Measurements from ENCODE around the gene TMEM184B.

Gene TMEM184B

DNA sequence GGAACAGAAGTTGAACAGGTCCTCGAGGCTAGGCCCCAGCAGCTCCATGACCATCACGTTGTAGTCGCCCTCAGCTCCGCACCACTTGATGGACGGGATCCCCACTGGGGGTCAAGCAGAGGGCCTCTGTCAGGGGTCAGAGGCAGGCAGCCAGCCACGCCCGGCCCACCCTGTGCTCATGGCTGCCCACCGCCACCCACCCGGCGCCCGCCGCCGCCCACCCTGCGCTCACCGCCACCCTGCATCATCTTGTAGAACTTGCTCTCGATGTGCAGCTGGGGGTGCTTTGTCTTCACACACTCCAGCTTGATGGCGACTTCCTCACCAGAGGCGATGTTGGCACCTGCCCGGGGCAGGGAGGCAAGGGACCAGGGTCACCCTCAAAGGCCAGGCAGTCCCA lies 30.1 kb upstream of the TMEM184B start:
- Histone ChIP-seq H3K36me3 (ENCODE audit: control insufficient read depth, insufficient read depth, low read length) (peaks cover 22% of the 10 kb centered on the region), H3K9ac (ENCODE audit: low read length) (no peak overlapping the region), H3K27me3 (ENCODE audit: control insufficient read depth, insufficient read depth, low read length) (no peaks in the 10 kb centered on the region), H3K4me3 (ENCODE audit: low read length) (no peak overlapping the region), H3K9me3 (ENCODE audit: control insufficient read depth, low read length) (no peaks in the 10 kb centered on the region), H3K4me1 (ENCODE audit: control insufficient read depth, insufficient read depth, low read length) (peaks cover 17% of the 10 kb centered on the region)

DNA sequence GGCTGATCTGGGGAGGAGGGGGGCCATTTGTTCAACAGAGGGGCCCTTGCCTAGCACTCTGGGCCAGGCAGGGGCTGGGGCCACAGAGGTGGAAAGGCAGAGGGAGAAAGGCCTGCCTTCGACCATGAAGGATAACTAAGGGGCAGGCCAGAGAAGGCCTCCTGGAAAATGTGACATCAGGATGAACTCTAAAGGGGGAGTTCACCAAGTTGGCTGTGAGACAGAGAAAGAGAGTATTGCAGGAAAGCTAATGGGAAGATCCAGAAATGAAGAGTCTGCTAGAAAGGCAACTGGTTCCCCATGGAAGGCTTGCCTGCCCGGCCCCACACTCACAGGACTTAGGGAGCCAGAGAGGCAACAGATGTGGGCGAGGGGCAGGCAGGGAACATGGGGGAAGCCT lies 28.1 kb upstream of the TMEM184B start:
- Histone ChIP-seq H3K4me3 (ENCODE audit: low read length) (no peak overlapping the region), H3K27me3 (ENCODE audit: control insufficient read depth, insufficient read depth, low read length) (no peaks in the 10 kb centered on the region), H3K4me1 (ENCODE audit: control insufficient read depth, insufficient read depth, low read length) (peaks cover 13% of the 10 kb centered on the region), H3K9ac (ENCODE audit: low read length) (no peak overlapping the region), H3K9me3 (ENCODE audit: control insufficient read depth, low read length) (no peaks in the 10 kb centered on the region), H3K36me3 (ENCODE audit: control insufficient read depth, insufficient read depth, low read length) (peaks cover 36% of the 10 kb centered on the region)

- Histone ChIP-seq H3K4me3 (ENCODE audit: low read length) (no peak overlapping the region), H3K36me3 (ENCODE audit: control insufficient read depth, insufficient read depth, low read length) (peaks cover 41% of the 10 kb centered on the region), H3K9me3 (ENCODE audit: control insufficient read depth, low read length) (no peaks in the 10 kb centered on the region), H3K4me1 (ENCODE audit: control insufficient read depth, insufficient read depth, low read length) (peaks cover 7% of the 10 kb centered on the region), H3K9ac (ENCODE audit: low read length) (no peak overlapping the region), H3K27me3 (ENCODE audit: control insufficient read depth, insufficient read depth, low read length) (no peaks in the 10 kb centered on the region)
Observed at GRCh38 chr22:38300197-38300945, 27.6 kb upstream of the TMEM184B start.

- Histone ChIP-seq H3K36me3 (ENCODE audit: control insufficient read depth, insufficient read depth, low read length) (peaks cover 48% of the 10 kb centered on the region), H3K9ac (ENCODE audit: low read length) (no peak overlapping the region), H3K9me3 (ENCODE audit: control insufficient read depth, low read length) (no peaks in the 10 kb centered on the region), H3K4me3 (ENCODE audit: low read length) (no peak overlapping the region), H3K4me1 (ENCODE audit: control insufficient read depth, insufficient read depth, low read length) (peaks cover 5% of the 10 kb centered on the region), H3K27me3 (ENCODE audit: control insufficient read depth, insufficient read depth, low read length) (no peaks in the 10 kb centered on the region)
Observed at GRCh38 chr22:38299770-38300102, 26.9 kb upstream of the TMEM184B start.

DNA sequence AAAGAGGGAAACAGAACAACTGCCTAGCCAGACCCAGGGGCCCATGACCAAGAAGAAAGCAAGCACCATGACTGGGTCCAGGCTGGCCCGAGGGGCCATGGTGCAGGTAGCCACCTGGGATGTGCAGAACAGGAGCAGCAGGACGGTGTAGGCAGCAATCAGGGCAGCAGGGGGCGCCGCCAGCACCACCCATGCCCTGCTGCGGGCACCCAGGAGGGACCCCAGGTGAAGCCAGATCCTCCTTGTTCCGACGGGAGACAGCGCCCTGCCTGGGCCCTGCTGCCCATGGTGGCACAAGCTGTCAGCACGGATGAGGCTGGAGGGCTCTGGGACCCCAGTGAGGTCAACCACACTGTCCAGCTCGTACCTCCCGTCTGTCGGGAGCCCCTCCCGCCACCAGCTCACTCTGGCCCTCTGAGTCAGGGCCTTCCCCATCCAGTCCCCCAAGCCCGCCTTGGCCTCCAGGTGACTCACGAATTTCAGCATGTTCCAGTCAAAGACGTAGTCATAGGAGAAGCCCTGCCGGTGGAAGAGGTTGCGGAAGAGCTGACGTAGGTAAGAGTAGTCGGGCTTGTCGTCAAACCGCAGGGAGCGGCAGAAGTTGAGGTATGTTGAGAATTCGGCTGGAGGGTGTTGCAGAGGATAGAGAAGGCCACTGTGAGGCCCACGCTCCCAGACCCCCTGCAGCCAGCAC lies 25.6 kb upstream of the TMEM184B start:
- H3K9me3 ChIP-seq (ENCODE audit: control insufficient read depth, low read length): no peaks in the 10 kb centered on the region
- no peaks in the 10 kb centered on the region for H3K4me1 ChIP-seq (ENCODE audit: control insufficient read depth, insufficient read depth, low read length)
- no peaks in the 10 kb centered on the region for H3K27me3 ChIP-seq (ENCODE audit: control insufficient read depth, insufficient read depth, low read length)
- H3K4me3 ChIP-seq (ENCODE audit: low read length): no peak overlapping the region
- peaks cover 53% of the 10 kb centered on the region for H3K36me3 ChIP-seq (ENCODE audit: control insufficient read depth, insufficient read depth, low read length)
- no peak overlapping the region for H3K9ac ChIP-seq (ENCODE audit: low read length)

- Histone ChIP-seq H3K9ac (ENCODE audit: low read length) (no peak overlapping the region), H3K9me3 (ENCODE audit: control insufficient read depth, low read length) (no peaks in the 10 kb centered on the region), H3K27me3 (ENCODE audit: control insufficient read depth, insufficient read depth, low read length) (no peaks in the 10 kb centered on the region), H3K4me3 (ENCODE audit: low read length) (no peak overlapping the region), H3K36me3 (ENCODE audit: control insufficient read depth, insufficient read depth, low read length) (peaks cover 53% of the 10 kb centered on the region), H3K4me1 (ENCODE audit: control insufficient read depth, insufficient read depth, low read length) (no peaks in the 10 kb centered on the region)
Observed at GRCh38 chr22:38296372-38296771, 23.6 kb upstream of the TMEM184B start.

- H3K4me1 ChIP-seq (ENCODE audit: control insufficient read depth, insufficient read depth, low read length): no peaks in the 10 kb centered on the region
- peaks cover 50% of the 10 kb centered on the region for H3K36me3 ChIP-seq (ENCODE audit: control insufficient read depth, insufficient read depth, low read length)
- H3K9ac ChIP-seq (ENCODE audit: low read length): no peak overlapping the region
- H3K4me3 ChIP-seq (ENCODE audit: low read length): no peak overlapping the region
- H3K27me3 ChIP-seq (ENCODE audit: control insufficient read depth, insufficient read depth, low read length): no peaks in the 10 kb centered on the region
- no peaks in the 10 kb centered on the region for H3K9me3 ChIP-seq (ENCODE audit: control insufficient read depth, low read length)
Observed at GRCh38 chr22:38295863-38296262, 23.1 kb upstream of the TMEM184B start.

DNA sequence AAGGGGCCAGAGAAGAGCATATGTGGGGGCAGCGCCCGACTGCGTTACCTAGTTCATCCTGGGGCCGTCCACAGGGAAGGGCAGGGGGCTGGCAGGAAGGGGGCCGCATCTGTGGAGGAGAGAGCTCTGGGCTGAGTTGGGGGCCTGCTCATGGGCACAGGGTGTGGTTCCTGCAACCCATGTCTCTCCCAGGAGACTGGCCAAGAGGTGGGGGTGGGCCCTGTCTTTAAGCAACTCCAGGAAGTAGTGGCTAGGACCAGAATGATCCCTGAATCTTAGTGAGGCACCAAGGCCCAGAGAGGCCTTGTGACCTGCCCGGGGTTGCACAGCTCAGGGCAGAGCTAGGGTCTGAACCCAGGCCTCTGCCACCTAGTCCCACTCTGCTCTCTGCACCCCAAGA lies 22.5 kb upstream of the TMEM184B start:
- Histone ChIP-seq H3K9ac (ENCODE audit: low read length) (no peak overlapping the region), H3K27me3 (ENCODE audit: control insufficient read depth, insufficient read depth, low read length) (no peaks in the 10 kb centered on the region), H3K9me3 (ENCODE audit: control insufficient read depth, low read length) (no peaks in the 10 kb centered on the region), H3K4me1 (ENCODE audit: control insufficient read depth, insufficient read depth, low read length) (peaks cover 1% of the 10 kb centered on the region), H3K36me3 (ENCODE audit: control insufficient read depth, insufficient read depth, low read length) (peaks cover 45% of the 10 kb centered on the region), H3K4me3 (ENCODE audit: low read length) (no peak overlapping the region)

DNA sequence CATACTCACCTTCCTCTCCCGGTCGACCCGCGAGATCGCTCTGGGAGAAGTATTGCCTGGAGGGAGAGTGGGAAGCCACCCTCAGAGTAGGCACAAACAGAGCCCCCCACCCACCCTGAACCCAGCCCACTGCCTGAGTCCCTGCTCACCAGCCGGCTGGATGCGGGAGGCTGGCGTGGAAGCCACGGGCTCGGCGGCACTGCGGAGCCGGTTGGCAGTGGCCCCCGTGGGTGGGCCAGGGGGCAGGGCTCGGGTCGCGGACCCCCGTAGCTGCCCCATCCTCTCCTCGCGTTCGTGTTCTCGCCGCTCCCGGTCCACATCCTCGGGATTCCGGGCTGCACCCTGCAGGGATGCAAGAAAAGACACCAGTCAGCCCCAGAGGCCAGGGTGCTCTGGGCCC lies 21.4 kb upstream of the TMEM184B start:
- peaks cover 6% of the 10 kb centered on the region for H3K4me1 ChIP-seq (ENCODE audit: control insufficient read depth, insufficient read depth, low read length)
- H3K9ac ChIP-seq (ENCODE audit: low read length): no peak overlapping the region
- no peak overlapping the region for H3K4me3 ChIP-seq (ENCODE audit: low read length)
- peaks cover 40% of the 10 kb centered on the region for H3K36me3 ChIP-seq (ENCODE audit: control insufficient read depth, insufficient read depth, low read length)
- no peaks in the 10 kb centered on the region for H3K9me3 ChIP-seq (ENCODE audit: control insufficient read depth, low read length)
- H3K27me3 ChIP-seq (ENCODE audit: control insufficient read depth, insufficient read depth, low read length): no peaks in the 10 kb centered on the region

DNA sequence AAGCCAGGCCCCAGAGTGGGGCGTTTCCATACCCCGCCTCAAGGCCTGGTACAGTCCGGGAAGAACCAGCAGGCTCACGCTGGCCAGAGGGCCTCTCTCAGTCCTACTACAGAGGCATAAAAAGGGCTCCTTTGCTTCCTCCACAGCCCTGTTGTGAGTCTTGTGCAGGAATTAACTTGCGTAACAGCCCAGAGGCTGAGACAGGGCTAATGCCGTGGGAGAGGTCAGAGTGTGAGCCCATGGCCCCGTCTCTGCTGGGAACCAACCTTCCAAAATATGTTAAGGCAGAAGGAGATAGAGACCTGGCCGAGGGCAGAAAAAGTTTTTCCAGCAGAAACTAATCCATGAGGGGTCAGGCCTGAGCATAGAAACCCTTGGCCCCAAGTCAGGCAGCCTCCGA lies 19.9 kb upstream of the TMEM184B start:
- Histone ChIP-seq H3K4me3 (ENCODE audit: low read length) (no peak overlapping the region), H3K9me3 (ENCODE audit: control insufficient read depth, low read length) (no peaks in the 10 kb centered on the region), H3K36me3 (ENCODE audit: control insufficient read depth, insufficient read depth, low read length) (peaks cover 34% of the 10 kb centered on the region), H3K9ac (ENCODE audit: low read length) (no peak overlapping the region), H3K4me1 (ENCODE audit: control insufficient read depth, insufficient read depth, low read length) (peaks cover 6% of the 10 kb centered on the region), H3K27me3 (ENCODE audit: control insufficient read depth, insufficient read depth, low read length) (no peaks in the 10 kb centered on the region)

DNA sequence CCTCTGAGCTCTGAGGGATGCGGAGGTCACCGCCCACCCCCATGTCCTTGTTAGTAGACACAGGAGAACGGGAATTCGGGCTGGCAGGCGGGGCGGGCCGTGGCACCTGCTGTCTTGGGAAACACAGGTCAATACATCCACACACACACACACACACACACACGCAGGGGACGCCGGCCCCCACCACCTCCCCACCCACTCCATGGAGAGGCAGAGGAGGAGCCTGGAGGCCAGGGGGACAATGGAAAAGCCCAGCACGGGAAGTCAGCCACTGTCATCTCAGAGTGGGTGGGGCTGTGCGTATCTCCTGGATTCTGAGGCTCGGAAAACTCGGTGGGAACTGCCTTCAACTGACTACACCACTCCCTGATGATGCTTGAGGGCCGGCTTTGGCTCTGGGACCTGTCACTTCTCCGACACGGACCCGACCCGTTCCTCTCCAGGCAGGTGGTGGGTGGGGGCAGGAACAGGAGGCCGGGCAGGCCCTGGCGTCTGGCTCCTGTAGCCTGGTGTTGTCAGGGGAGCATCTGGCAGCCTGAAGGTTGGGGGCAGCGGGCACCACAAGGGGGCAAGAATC lies 18.5 kb upstream of the TMEM184B start:
- Histone ChIP-seq H3K4me1 (ENCODE audit: control insufficient read depth, insufficient read depth, low read length) (peaks cover 6% of the 10 kb centered on the region), H3K9me3 (ENCODE audit: control insufficient read depth, low read length) (no peaks in the 10 kb centered on the region), H3K4me3 (ENCODE audit: low read length) (no peak overlapping the region), H3K9ac (ENCODE audit: low read length) (no peak overlapping the region), H3K27me3 (ENCODE audit: control insufficient read depth, insufficient read depth, low read length) (no peaks in the 10 kb centered on the region), H3K36me3 (ENCODE audit: control insufficient read depth, insufficient read depth, low read length) (peaks cover 26% of the 10 kb centered on the region)

GRCh38 chr22:38290347-38290746 lies 17.5 kb upstream of the TMEM184B start:
- Histone ChIP-seq H3K4me3 (ENCODE audit: low read length) (no peak overlapping the region), H3K9me3 (ENCODE audit: control insufficient read depth, low read length) (no peaks in the 10 kb centered on the region), H3K27me3 (ENCODE audit: control insufficient read depth, insufficient read depth, low read length) (no peaks in the 10 kb centered on the region), H3K4me1 (ENCODE audit: control insufficient read depth, insufficient read depth, low read length) (peaks cover 6% of the 10 kb centered on the region), H3K9ac (ENCODE audit: low read length) (no peak overlapping the region), H3K36me3 (ENCODE audit: control insufficient read depth, insufficient read depth, low read length) (peaks cover 16% of the 10 kb centered on the region)
